ELF-1 (cell line): ENCODE results near the gene NOM1.

Experiments
- DNase-seq: peaks from one replicate; pipeline ENCODE4 v3.0.0-alpha.2; 2016; ENCODE audit warnings: low read depth, low spot score

Gene NOM1

GRCh38 chr7:156985101-156985992 is 35.8 kb downstream of the NOM1 start:
- DNase-seq: no peak

GRCh38 chr7:156986378-156986777 is 36.9 kb downstream of the NOM1 start:
- no peak for DNase-seq

- DNase-seq: no peak
Measured at GRCh38 chr7:156988343-156989185, 39.1 kb downstream of the NOM1 start.

- DNase-seq: no peak
Measured at GRCh38 chr7:156989766-156990535, 40.4 kb downstream of the NOM1 start.

- peak; percentile 43 for DNase-seq
Measured at GRCh38 chr7:156993021-156993924, 43.8 kb downstream of the NOM1 start.

GRCh38 chr7:156993925-156994235 is 44.4 kb downstream of the NOM1 start:
- no peak for DNase-seq

GRCh38 chr7:156994417-156994816 is 44.9 kb downstream of the NOM1 start:
- DNase-seq: no peak

- DNase-seq: peak; percentile 49
Measured at GRCh38 chr7:156998988-156999957, 49.8 kb downstream of the NOM1 start.

- no peak for DNase-seq
Measured at GRCh38 chr7:156999958-157000726, 50.6 kb downstream of the NOM1 start.

GRCh38 chr7:157000741-157001653 is 51.5 kb downstream of the NOM1 start:
- no peak for DNase-seq

- no peak for DNase-seq
Measured at GRCh38 chr7:157001920-157002818, 52.7 kb downstream of the NOM1 start.

- DNase-seq: peak; percentile 80
Measured at GRCh38 chr7:157002819-157003421, 53.4 kb downstream of the NOM1 start.

- no peak for DNase-seq
Measured at GRCh38 chr7:157003445-157003755, 53.9 kb downstream of the NOM1 start.

GRCh38 chr7:157003756-157004520 is 54.4 kb downstream of the NOM1 start:
- DNase-seq: peak; percentile 83

- no peak for DNase-seq
Measured at GRCh38 chr7:157004521-157005455, 55.3 kb downstream of the NOM1 start.
